Measurements from ENCODE around the gene TMEM60. TPM values are rescaled to one million over a fixed set of nuclear protein-coding genes. Genes with fewer than 3 reads are reported as not detected.
A peak's percentile ranks its signal among the peaks of the same experiment; 100 is the strongest.

Gene TMEM60
- total RNA-seq, 6 donors from 2014 or later: 8.7 to 19.7 (median 19.1) TPM; not detected in 1

DNA sequence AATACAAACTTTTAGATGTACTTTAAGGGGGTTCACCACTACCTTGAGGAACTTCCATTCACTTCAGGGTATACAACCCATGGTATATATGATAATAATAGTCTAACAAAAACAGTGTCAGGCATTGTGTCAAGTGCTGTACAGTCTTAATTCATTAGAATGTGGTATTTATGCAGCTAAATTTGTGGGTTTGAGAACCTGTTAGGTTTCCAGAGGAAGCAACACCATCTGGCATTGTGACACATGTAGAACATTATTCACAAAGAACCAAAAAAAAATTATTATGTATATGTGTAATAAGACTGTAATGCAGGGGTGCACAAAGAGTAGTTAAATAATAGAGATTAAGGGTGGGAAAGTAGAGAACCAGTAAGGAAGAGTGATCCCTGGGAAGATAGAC is 26.3 kb downstream of the TMEM60 start:
- Histone ChIP-seq H3K4me1 (no peaks in the 10 kb centered on the region), H3K27me3 (no peaks in the 10 kb centered on the region), H3K27ac (no peak overlapping the region), H3K4me3 (no peak overlapping the region), H3K9me3 (no peaks in the 10 kb centered on the region), H3K36me3 (peaks cover 2 to 67% (median 25%) of the 10 kb centered on the region in 4 donors)
- no peak for DNase-seq
- TF ChIP-seq POLR2A (IDR thresholded peaks at IDR 0.05): no peak
- TF ChIP-seq, protein P1, sequence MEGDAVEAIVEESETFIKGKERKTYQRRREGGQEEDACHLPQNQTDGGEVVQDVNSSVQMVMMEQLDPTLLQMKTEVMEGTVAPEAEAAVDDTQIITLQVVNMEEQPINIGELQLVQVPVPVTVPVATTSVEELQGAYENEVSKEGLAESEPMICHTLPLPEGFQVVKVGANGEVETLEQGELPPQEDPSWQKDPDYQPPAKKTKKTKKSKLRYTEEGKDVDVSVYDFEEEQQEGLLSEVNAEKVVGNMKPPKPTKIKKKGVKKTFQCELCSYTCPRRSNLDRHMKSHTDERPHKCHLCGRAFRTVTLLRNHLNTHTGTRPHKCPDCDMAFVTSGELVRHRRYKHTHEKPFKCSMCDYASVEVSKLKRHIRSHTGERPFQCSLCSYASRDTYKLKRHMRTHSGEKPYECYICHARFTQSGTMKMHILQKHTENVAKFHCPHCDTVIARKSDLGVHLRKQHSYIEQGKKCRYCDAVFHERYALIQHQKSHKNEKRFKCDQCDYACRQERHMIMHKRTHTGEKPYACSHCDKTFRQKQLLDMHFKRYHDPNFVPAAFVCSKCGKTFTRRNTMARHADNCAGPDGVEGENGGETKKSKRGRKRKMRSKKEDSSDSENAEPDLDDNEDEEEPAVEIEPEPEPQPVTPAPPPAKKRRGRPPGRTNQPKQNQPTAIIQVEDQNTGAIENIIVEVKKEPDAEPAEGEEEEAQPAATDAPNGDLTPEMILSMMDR (IDR thresholded peaks at IDR 0.05): no peak
- no peak for TF ChIP-seq POLR2AphosphoS5 (IDR thresholded peaks at IDR 0.05)
- TF ChIP-seq EP300 (IDR thresholded peaks at IDR 0.05): no peak
- ATAC-seq (ENCODE audit: low FRiP score in 2 of 2): no peak

- Histone ChIP-seq H3K9me3 (no peaks in the 10 kb centered on the region), H3K27ac (no peak overlapping the region), H3K4me1 (peaks cover 0 to 8% (median 6%) of the 10 kb centered on the region in 4 donors), H3K4me3 (no peak overlapping the region), H3K27me3 (no peaks in the 10 kb centered on the region), H3K36me3 (peaks cover 2 to 56% (median 25%) of the 10 kb centered on the region in 4 donors)
- DNase-seq (no peak), ATAC-seq (ENCODE audit: low FRiP score in 2 of 2) (no peak)
- no peak for TF ChIP-seq POLR2A (IDR thresholded peaks at IDR 0.05)
- TF ChIP-seq, protein P1 (IDR thresholded peaks at IDR 0.05): no peak
- TF ChIP-seq EP300 (IDR thresholded peaks at IDR 0.05): no peak
- TF ChIP-seq POLR2AphosphoS5 (IDR thresholded peaks at IDR 0.05): no peak
- 88 to 99% methylated on average over 8 of the region's 8 CpGs for WGBS, 2 donors
Observed at GRCh38 chr7:77770316-77770715, 27.9 kb downstream of the TMEM60 start.

GRCh38 chr7:77766801-77767605 is 31.2 kb downstream of the TMEM60 start:
- no peaks in the 10 kb centered on the region for H3K27me3 ChIP-seq
- ATAC-seq (ENCODE audit: low FRiP score in 2 of 2): no peak
- 88 to 91% methylated on average over 6 of the region's 6 CpGs for WGBS, 2 donors
- H3K9me3 ChIP-seq: no peaks in the 10 kb centered on the region
- H3K36me3 ChIP-seq: peaks cover 0 to 25% (median 5%) of the 10 kb centered on the region in 4 donors
- peak overlapping the region in 1 of 4 donors; percentile 32 for H3K27ac ChIP-seq
- TF ChIP-seq, protein P1 (IDR thresholded peaks at IDR 0.05): no peak
- TF ChIP-seq POLR2AphosphoS5 (IDR thresholded peaks at IDR 0.05) (no peak), POLR2A (IDR thresholded peaks at IDR 0.05) (no peak), EP300 (IDR thresholded peaks at IDR 0.05) (no peak)
- no peak for DNase-seq
- H3K4me3 ChIP-seq: no peak overlapping the region
- peaks cover 0 to 18% (median 7%) of the 10 kb centered on the region in 4 donors for H3K4me1 ChIP-seq

GRCh38 chr7:77765906-77766800 is 32.1 kb downstream of the TMEM60 start:
- Histone ChIP-seq H3K9me3 (no peaks in the 10 kb centered on the region), H3K36me3 (peaks cover 0 to 25% (median 4%) of the 10 kb centered on the region in 4 donors), H3K27me3 (no peaks in the 10 kb centered on the region), H3K4me1 (peaks cover 0 to 21% (median 7%) of the 10 kb centered on the region in 4 donors), H3K27ac (peak overlapping the region; percentile 16 to 39 (median 26)), H3K4me3 (no peak overlapping the region)
- WGBS, 2 donors: 77 to 85% methylated on average over 4 of the region's 4 CpGs
- TF ChIP-seq EP300 (IDR thresholded peaks at IDR 0.05): no peak
- TF ChIP-seq, protein P1 (IDR thresholded peaks at IDR 0.05): no peak
- no peak for TF ChIP-seq POLR2A (IDR thresholded peaks at IDR 0.05)
- no peak for TF ChIP-seq POLR2AphosphoS5 (IDR thresholded peaks at IDR 0.05)
- no peak for ATAC-seq (ENCODE audit: low FRiP score in 2 of 2)
- DNase-seq: no peak
